MM.1S (cell line): ENCODE results near the gene KLHL2.

ENCODE experiments used
- DNase-seq: peaks from one replicate; pipeline ENCODE4 v3.0.0-alpha.2; 2015
- H2AFZ ChIP-seq: fragments of 300-600 bp; sonication (generic); 2 replicates; pipeline ENCODE4 v1.6.0; 2016; ENCODE audit warnings: antibody characterized with exemption, low read length
- H3F3A ChIP-seq: fragments of 300-600 bp; sonication (generic); 2 replicates; pipeline ENCODE4 v1.6.1; 2016; ENCODE audit warnings: mild to moderate bottlenecking, antibody characterized with exemption, low read length, moderate library complexity, mixed read lengths; ENCODE audit not compliant: insufficient read depth
- H3K27ac ChIP-seq: fragments of 300-600 bp; sonication (generic); 2 replicates; pipeline ENCODE4 v1.5.1; 2016; ENCODE audit warnings: mild to moderate bottlenecking, low read length
- H3K27me3 ChIP-seq: fragments of 300-600 bp; sonication (generic); replicated peaks from 2 replicates; pipeline ENCODE4 v1.6.0; 2016; ENCODE audit warnings: low read length; ENCODE audit not compliant: insufficient read depth
- H3K36me3 ChIP-seq: fragments of 300-600 bp; sonication (generic); replicated peaks from 2 replicates; pipeline ENCODE4 v1.6.1; 2016; ENCODE audit warnings: mild to moderate bottlenecking, low read length, mixed read lengths; ENCODE audit not compliant: insufficient read depth
- H3K4me1 ChIP-seq: fragments of 300-600 bp; sonication (generic); 2 replicates; pipeline ENCODE4 v1.6.1; 2016; ENCODE audit warnings: low read length, mixed read lengths
- H3K4me2 ChIP-seq: fragments of 300-600 bp; sonication (generic); 2 replicates; pipeline ENCODE4 v1.6.0; 2016; ENCODE audit warnings: low read depth, low read length
- H3K4me3 ChIP-seq: fragments of 300-600 bp; sonication (generic); 2 replicates; pipeline ENCODE4 v1.5.1; 2016; ENCODE audit warnings: low read length, mixed read lengths
- H3K79me2 ChIP-seq: fragments of 300-600 bp; sonication (generic); 2 replicates; pipeline ENCODE4 v1.6.1; 2016; ENCODE audit warnings: mixed run types, low read length, mixed read lengths
- H3K9ac ChIP-seq: fragments of 300-600 bp; sonication (generic); 2 replicates; pipeline ENCODE4 v1.6.1; 2016; ENCODE audit warnings: low read length, mixed read lengths
- H3K9me2 ChIP-seq: fragments of 300-600 bp; sonication (generic); replicated peaks from 2 replicates; pipeline ENCODE4 v1.6.1; 2016; ENCODE audit warnings: mild to moderate bottlenecking, low read length, mixed read lengths; ENCODE audit not compliant: insufficient read depth
- H3K9me3 ChIP-seq: fragments of 300-600 bp; sonication (generic); replicated peaks from 2 replicates; pipeline ENCODE4 v1.6.1; 2016; ENCODE audit warnings: mild to moderate bottlenecking, low read length, mixed read lengths; ENCODE audit not compliant: insufficient read depth
- H4K20me1 ChIP-seq: fragments of 300-600 bp; sonication (generic); 2 replicates; pipeline ENCODE4 v1.6.1; 2016; ENCODE audit warnings: mild to moderate bottlenecking, low read length, moderate library complexity, mixed read lengths; ENCODE audit not compliant: insufficient read depth
- EZH2 ChIP-seq: fragments of 300-600 bp; sonication (generic); optimal IDR thresholded peaks from 2 replicates; pipeline ENCODE3; 2017; ENCODE audit warnings: low read depth, mild to moderate bottlenecking, antibody characterized with exemption, low read length, mixed read lengths
- EZH2phosphoT487 ChIP-seq: fragments of 300-600 bp; sonication (generic); IDR thresholded peaks from 2 replicates; pipeline ENCODE4 v1.6.1; 2018; ENCODE audit warnings: antibody characterized with exemption, low read length
- TF ChIP-seq, protein P1 (sequence below): fragments of 300-600 bp; sonication (generic); IDR thresholded peaks from 2 replicates; pipeline ENCODE4 v1.5.1; 2016; ENCODE audit warnings: antibody characterized with exemption, low read length, mixed read lengths

The KLHL2 gene

DNA sequence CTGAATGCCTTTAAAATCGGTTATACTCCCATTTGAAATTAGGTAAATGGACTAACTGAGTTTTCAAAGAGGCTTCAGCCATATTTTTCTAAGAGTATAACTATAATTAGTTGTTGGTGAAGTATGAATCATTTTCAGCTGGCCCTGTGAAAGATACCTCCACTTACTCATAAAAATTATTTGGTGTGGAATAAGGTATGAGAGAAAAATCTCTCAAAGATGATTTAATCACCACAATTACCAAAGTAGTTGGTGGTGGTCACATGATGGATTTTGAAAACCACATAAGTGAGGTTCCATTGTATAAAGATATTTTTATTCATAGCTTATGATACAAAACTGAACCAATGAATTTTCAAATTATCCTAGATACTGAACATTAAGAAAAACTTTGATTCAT lies 9.0 kb upstream of the KLHL2 start:
- H3K4me2 ChIP-seq: no peak overlapping the region
- H3K9me3 ChIP-seq: no peaks in the 10 kb centered on the region
- TF ChIP-seq EZH2 (no peak), EZH2phosphoT487 (no peak)
- TF ChIP-seq, protein P1, sequence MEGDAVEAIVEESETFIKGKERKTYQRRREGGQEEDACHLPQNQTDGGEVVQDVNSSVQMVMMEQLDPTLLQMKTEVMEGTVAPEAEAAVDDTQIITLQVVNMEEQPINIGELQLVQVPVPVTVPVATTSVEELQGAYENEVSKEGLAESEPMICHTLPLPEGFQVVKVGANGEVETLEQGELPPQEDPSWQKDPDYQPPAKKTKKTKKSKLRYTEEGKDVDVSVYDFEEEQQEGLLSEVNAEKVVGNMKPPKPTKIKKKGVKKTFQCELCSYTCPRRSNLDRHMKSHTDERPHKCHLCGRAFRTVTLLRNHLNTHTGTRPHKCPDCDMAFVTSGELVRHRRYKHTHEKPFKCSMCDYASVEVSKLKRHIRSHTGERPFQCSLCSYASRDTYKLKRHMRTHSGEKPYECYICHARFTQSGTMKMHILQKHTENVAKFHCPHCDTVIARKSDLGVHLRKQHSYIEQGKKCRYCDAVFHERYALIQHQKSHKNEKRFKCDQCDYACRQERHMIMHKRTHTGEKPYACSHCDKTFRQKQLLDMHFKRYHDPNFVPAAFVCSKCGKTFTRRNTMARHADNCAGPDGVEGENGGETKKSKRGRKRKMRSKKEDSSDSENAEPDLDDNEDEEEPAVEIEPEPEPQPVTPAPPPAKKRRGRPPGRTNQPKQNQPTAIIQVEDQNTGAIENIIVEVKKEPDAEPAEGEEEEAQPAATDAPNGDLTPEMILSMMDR: no peak
- no peak for DNase-seq
- no peaks in the 10 kb centered on the region for H4K20me1 ChIP-seq
- H3F3A ChIP-seq: no peaks in the 10 kb centered on the region
- H3K9ac ChIP-seq: no peak overlapping the region
- H3K27me3 ChIP-seq: no peaks in the 10 kb centered on the region
- H3K4me3 ChIP-seq: no peak overlapping the region
- no peaks in the 10 kb centered on the region for H3K9me2 ChIP-seq
- H3K79me2 ChIP-seq: no peaks in the 10 kb centered on the region
- no peaks in the 10 kb centered on the region for H3K36me3 ChIP-seq
- H3K27ac ChIP-seq: no peak overlapping the region
- no peak overlapping the region for H2AFZ ChIP-seq
- no peaks in the 10 kb centered on the region for H3K4me1 ChIP-seq

DNA sequence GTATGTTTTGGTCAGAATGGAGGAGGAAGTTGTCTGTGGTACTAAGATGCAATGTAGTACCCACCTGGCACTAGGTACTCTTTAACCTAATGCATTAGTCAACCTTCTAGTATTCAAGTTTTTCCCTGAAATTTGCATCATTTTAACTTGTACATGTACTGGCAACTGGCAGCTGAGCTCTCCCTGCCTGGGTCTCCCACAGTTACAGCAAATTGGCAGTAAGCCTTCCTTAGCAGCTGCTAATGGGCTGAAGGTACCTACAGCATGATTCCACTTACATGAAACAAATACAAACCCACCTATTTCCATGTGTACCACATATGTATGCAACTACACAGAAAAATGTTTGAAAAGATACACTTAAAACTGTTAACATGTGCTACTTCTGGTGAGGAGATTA lies 8.1 kb upstream of the KLHL2 start:
- Histone ChIP-seq H3K79me2 (no peaks in the 10 kb centered on the region), H3K27me3 (no peaks in the 10 kb centered on the region), H2AFZ (no peak overlapping the region), H3K9ac (no peak overlapping the region), H3K36me3 (no peaks in the 10 kb centered on the region), H3K4me1 (no peaks in the 10 kb centered on the region), H3K27ac (no peak overlapping the region), H3K4me2 (no peak overlapping the region), H3K9me3 (no peaks in the 10 kb centered on the region), H3F3A (no peaks in the 10 kb centered on the region), H4K20me1 (no peaks in the 10 kb centered on the region), H3K9me2 (no peaks in the 10 kb centered on the region), H3K4me3 (no peak overlapping the region)
- DNase-seq: no peak
- TF ChIP-seq EZH2phosphoT487 (no peak), EZH2 (no peak)
- TF ChIP-seq, protein P1: no peak

DNA sequence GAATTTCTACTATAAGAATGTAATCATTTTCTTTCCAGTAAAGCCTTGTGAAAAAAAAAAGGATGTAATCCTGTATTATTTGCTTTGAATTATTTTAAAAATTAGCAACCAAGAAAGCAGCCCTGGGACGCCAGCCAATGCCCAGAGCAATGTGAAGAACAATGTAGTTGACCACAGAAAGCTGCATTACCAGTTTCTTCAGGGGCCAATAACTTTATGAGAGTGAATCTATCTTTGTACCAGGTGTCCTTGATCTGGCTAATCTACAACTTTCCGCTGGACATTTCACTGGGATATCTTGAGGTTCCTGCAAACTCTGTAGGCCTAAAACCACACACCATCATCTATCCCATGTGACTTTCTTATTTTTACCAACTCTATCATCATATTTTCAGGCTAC lies 7.6 kb upstream of the KLHL2 start:
- Histone ChIP-seq H3K27me3 (no peaks in the 10 kb centered on the region), H3K27ac (no peak overlapping the region), H3K79me2 (no peaks in the 10 kb centered on the region), H2AFZ (no peak overlapping the region), H3K36me3 (no peaks in the 10 kb centered on the region), H3K4me2 (no peak overlapping the region), H3K9me3 (no peaks in the 10 kb centered on the region), H3K4me1 (no peaks in the 10 kb centered on the region), H4K20me1 (no peaks in the 10 kb centered on the region), H3K4me3 (no peak overlapping the region), H3F3A (no peaks in the 10 kb centered on the region), H3K9me2 (no peaks in the 10 kb centered on the region), H3K9ac (no peak overlapping the region)
- TF ChIP-seq EZH2: no peak
- TF ChIP-seq, protein P1: no peak
- TF ChIP-seq EZH2phosphoT487: no peak
- no peak for DNase-seq
